Fibroblast of the aortic adventitia (primary cell): Measurements from ENCODE around the gene RHBDD3. TPM values are rescaled to one million over a fixed set of nuclear protein-coding genes. Genes with fewer than 3 reads are reported as not detected.

ENCODE experiments used
- DNase-seq: peaks from one replicate; pipeline ENCODE4 v3.0.0-alpha.2; 2010; ENCODE audit warnings: low read depth
- H3K4me3 ChIP-seq: 2 replicates; pipeline ENCODE4 v1.5.1; 2011; ENCODE audit warnings: low read depth, mild to moderate bottlenecking, control low read depth, low read length, moderate library complexity
- total RNA-seq: library from RNA; depleted of rRNA; stranded (reverse); fragments of >200 nt; gene quantifications from 2 replicates; pipeline ENCODE4 v1.2.3, GENCODE V29; 2012; ENCODE audit warnings: low replicate concordance
- TF ChIP-seq, protein P1 (sequence below): IDR thresholded peaks from 2 replicates; pipeline ENCODE4 v1.5.1; 2011; ENCODE audit warnings: mild to moderate bottlenecking, low read length, control low read depth, inconsistent platforms; ENCODE audit not compliant: insufficient read depth

Gene RHBDD3
- 22.0 and 29.8 TPM in 2 replicates for total RNA-seq

DNA sequence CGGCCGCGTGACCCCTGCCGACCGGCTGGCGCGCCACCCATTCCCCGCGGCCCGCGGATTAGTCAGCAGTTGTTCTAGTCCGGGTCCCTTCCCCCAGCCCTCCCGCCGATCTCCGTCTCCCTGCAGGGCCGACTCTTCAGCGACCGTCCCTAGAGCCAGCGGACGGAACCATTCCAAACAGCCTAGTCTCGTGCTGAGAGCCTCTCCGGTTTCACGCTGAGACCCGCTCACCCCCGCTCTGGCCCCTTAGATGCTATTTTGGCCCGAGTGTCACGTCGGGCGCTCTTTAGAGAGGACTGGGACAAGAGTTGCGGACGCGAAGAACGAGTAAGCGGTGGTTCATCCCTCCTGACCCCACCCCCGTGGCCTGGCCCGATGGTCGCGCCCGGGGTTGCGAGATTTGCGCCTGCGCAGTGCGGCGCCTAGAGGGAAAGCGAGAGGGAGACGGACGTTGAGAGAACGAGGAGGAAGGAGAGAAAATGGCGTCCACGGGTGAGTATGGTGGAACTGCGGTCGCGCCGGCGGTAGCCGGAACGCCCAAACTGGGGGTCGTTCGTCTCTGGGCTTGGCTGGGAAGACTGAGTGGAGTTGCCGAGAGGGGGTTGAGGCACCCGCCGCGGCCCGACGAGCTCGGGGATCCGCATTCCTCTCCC lies at the start of gene RHBDD3, which contains the start of gene EWSR1:
Gene RHBDD3 (minus strand): TSS at position 124 of the 653 bp plus-strand sequence. CDS start 2,355 bp downstream, outside the sequence.
Gene EWSR1 (plus strand): TSS at position 411 of the 653 bp plus-strand sequence. CDS start 69 bp downstream, at position 480.
- TF ChIP-seq, protein P1, sequence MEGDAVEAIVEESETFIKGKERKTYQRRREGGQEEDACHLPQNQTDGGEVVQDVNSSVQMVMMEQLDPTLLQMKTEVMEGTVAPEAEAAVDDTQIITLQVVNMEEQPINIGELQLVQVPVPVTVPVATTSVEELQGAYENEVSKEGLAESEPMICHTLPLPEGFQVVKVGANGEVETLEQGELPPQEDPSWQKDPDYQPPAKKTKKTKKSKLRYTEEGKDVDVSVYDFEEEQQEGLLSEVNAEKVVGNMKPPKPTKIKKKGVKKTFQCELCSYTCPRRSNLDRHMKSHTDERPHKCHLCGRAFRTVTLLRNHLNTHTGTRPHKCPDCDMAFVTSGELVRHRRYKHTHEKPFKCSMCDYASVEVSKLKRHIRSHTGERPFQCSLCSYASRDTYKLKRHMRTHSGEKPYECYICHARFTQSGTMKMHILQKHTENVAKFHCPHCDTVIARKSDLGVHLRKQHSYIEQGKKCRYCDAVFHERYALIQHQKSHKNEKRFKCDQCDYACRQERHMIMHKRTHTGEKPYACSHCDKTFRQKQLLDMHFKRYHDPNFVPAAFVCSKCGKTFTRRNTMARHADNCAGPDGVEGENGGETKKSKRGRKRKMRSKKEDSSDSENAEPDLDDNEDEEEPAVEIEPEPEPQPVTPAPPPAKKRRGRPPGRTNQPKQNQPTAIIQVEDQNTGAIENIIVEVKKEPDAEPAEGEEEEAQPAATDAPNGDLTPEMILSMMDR, result no peak
- DNase-seq, result peak; percentile 97
- H3K4me3 ChIP-seq, result peak within 1 kb of the TSS; percentile 92

DNA sequence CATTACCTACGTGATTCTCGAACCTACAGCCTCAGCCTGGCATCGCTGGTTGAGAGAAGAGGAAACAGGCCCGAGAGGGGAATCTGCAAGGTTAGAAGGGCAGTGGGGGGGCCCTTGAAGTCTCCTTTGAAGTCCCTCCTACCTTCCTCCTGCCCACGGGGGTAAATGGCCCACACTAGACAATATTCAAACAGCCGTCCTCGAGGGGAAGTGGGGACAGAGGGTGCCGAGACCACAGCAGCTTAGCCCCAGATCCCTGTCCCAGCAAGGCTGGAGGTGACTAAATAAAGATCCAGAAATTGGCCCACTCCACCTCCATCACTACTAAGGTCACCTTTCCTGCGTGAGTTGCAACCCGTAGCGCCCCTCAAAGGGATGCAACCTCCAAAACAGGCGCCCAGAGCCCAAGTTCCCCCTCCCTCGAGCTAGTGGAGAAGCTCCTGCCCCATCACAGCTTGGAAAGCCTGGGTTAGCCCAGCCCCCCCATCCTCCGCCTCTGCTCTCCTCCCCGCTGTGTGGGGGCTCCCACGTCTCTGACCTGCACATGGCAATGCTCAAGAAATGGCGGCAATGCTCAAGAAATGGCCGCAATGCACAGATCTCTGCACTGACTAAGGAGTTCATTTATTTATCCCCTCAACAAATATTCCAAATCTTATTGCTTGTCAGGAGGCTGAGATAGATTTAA lies 48.5 kb upstream of the RHBDD3 start:
- no peak overlapping the region for H3K4me3 ChIP-seq
- TF ChIP-seq, protein P1, result no peak
- DNase-seq, result no peak

DNA sequence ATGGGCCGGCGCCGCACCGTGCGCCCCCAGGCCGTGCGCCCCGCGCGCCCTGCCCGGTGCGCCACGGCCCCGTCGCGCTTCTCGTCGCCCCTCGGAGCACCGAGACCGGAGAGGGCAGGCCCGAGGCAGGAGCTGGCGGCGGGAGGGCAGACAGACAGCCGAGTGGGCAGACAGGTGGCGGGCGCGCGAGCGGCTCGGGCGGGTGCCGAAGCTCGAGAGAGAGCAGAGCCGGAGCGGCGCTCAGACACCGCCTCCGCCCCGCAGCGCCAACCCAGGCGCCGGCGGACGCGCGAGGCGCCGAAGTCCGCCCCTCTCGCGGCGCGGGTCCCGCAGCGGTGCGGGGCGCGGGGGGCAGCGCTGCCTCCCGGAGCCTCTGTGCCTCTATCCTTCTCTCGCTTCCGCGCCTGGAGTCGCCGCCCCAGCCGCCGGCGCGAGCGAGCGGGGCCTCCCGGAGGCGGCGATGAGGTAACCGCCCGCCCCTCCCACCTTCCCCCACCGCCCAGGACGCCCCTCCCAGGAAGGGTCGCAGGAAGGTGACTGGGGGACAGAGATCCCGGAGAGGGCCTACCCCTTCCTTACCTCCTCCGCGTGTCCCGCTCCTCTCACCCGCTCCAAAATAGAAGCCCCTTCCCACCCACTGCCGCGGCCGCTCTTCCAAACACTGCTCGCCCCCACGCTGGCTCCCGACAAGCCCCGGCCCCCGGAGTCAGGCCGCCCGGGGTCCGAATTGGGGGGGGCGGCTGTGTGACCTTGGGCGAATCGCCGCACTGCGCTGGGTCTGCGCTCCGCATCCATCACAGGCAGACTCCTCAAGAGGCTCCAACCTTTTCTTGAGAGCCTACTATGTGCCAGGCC lies 47.7 kb upstream of the RHBDD3 start, which contains the start of gene RASL10A:
Gene RASL10A (minus strand): TSS at position 412 of the 855 bp plus-strand sequence. CDS start 451 bp downstream, outside the sequence.
- no peak within 1 kb of the TSS for H3K4me3 ChIP-seq
- no peak for DNase-seq

DNA sequence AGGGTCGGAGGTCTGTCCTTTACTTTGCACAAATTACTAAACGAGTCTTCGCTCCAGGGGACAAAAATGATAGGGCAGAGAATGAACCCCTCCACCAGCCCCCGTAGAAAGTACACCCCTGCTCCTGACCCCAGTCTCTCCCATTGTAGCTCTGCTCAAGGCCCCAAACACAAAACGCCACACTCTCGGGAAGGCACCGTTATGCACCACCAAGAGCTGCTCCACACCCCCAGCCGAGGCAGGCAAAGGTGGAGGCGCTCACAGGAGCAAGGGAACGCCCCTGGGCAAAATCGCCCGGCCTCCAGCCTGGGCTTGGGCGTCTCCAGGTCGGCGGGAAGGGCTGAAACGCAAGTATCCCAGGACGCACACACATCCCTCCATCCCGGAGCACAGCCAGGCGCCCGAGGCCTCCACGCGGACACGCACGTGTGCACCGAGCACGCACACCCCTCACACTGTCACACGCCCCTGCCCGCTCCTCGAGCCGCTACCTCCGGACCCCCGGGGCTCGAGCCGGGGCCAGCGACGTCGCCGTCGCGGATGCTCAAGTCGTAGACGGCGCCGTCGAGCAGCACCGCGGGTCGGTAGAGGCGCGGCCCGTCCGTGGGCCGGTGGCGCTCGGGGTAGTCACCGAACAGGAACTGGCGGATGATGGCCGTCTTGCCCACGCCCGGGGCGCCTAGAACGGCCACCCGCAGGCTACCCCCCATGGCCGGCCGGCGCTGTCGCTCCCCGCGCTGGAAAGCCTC lies 46.9 kb upstream of the RHBDD3 start:
- TF ChIP-seq, protein P1, result no peak
- no peak for DNase-seq
- no peak overlapping the region for H3K4me3 ChIP-seq

More for the DNA sequence above, 47.7 kb upstream of the RHBDD3 start, which contains the start of gene RASL10A:
- TF ChIP-seq, protein P1, result no peak

DNA sequence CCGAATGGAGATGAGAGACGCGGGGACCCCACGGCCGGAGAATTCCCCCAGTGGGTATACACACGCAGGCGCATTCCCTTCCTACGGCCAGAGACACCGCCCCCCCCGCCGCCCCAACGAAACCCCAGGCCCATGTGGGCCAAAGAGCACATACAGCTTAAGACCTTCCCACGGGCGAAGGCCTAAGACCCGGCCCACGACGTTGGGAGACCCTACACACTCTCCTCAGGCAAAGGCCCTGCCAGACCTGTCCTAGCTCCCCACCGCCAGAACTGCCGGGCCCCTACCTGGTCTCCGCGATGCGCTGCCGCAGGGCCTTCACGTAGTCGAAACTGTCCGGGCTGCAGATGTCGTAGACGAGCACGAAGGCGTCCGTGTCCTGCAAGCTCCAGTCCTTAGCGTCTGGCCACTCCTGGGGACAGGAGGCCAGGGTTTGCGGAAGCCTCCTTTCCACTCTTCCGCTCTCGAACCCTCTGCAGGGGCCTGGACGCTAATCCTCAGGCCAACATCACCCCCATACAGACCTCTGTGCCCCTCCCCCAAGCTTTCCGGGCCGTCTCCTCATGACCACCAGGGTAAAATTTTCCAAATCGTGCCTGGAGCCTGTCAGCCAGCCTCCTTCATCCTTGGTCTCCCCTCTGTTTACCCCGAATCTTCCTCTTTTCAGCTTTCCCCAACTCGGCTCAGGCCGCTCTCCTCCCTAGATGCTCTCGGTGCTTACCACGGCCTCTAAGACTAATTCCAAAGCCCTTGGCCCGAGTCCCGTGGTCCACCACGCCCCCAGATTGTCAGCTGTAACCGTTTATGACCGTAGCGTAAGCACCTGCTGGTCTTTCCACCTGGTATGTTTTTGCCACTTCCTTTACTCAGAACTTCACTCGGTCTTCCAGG lies 46.0 kb upstream of the RHBDD3 start:
- DNase-seq, result no peak
- no peak overlapping the region for H3K4me3 ChIP-seq
- TF ChIP-seq, protein P1, result no peak
